Stomach smooth muscle (tissue), 2 donors: ENCODE results near the gene ZBTB7C.

Source experiments
- H3K27ac ChIP-seq: one replicate; pipeline ENCODE4 v1.7.0; 2013; ENCODE audit warnings: mild to moderate bottlenecking, low read length, inconsistent platforms
- H3K27me3 ChIP-seq, 2 donors: one replicate each; pipeline ENCODE4 v1.7.0; 2013; ENCODE audit warnings: low read length in 2 of 2; ENCODE audit not compliant: insufficient read depth in 2 of 2, control insufficient read depth in 1 of 2
- H3K36me3 ChIP-seq, 2 donors: one replicate each; pipeline ENCODE4 v1.7.0; 2013; ENCODE audit warnings: low read length in 2 of 2; ENCODE audit not compliant: control insufficient read depth in 2 of 2, insufficient read depth in 2 of 2
- H3K4me1 ChIP-seq: one replicate; pipeline ENCODE4 v1.7.0; 2013; ENCODE audit warnings: low read length; ENCODE audit not compliant: control insufficient read depth, insufficient read depth
- H3K4me3 ChIP-seq, 2 donors: one replicate each; pipeline ENCODE4 v1.7.0; 2013; ENCODE audit warnings: low read length in 2 of 2
- H3K9ac ChIP-seq, 2 donors: one replicate each; pipeline ENCODE4 v1.7.0; 2013; ENCODE audit warnings: low read length in 2 of 2, mild to moderate bottlenecking in 1 of 2
- H3K9me3 ChIP-seq, 2 donors: one replicate each; pipeline ENCODE4 v1.7.0; 2013; ENCODE audit warnings: low read length in 2 of 2; ENCODE audit not compliant: control insufficient read depth in 2 of 2
- donor health status: healthy.
- donor health status: Pancreatic carcinoma.

The ZBTB7C gene

DNA sequence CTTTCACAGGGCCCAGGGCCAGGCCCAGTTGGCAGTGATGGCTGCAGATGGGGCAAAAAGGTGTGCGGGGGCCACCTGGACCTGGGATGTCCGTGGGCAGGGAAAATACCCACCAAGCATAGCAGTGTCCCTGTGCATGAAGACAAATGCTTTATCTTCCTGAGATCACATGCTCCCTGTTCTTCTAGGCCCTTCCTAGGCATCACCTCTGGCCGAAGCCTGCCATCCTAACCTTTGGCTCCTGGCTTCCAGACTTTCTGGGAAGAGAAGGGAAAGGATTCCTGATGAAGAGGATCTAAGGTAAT lies 373.7 kb downstream of the ZBTB7C start:
- H3K4me1 ChIP-seq = no peaks in the 10 kb centered on the region
- H3K9me3 ChIP-seq = no peaks in the 10 kb centered on the region
- H3K4me3 ChIP-seq = no peak overlapping the region
- H3K36me3 ChIP-seq = no peaks in the 10 kb centered on the region
- H3K27ac ChIP-seq = no peak overlapping the region
- H3K9ac ChIP-seq = no peak overlapping the region
- no peaks in the 10 kb centered on the region for H3K27me3 ChIP-seq

GRCh38 chr18:48034651-48035555 lies 374.3 kb downstream of the ZBTB7C start:
- no peak overlapping the region for H3K4me3 ChIP-seq
- H3K4me1 ChIP-seq = no peaks in the 10 kb centered on the region
- no peaks in the 10 kb centered on the region for H3K9me3 ChIP-seq
- no peaks in the 10 kb centered on the region for H3K36me3 ChIP-seq
- H3K9ac ChIP-seq = no peak overlapping the region
- no peak overlapping the region for H3K27ac ChIP-seq
- H3K27me3 ChIP-seq = no peaks in the 10 kb centered on the region

DNA sequence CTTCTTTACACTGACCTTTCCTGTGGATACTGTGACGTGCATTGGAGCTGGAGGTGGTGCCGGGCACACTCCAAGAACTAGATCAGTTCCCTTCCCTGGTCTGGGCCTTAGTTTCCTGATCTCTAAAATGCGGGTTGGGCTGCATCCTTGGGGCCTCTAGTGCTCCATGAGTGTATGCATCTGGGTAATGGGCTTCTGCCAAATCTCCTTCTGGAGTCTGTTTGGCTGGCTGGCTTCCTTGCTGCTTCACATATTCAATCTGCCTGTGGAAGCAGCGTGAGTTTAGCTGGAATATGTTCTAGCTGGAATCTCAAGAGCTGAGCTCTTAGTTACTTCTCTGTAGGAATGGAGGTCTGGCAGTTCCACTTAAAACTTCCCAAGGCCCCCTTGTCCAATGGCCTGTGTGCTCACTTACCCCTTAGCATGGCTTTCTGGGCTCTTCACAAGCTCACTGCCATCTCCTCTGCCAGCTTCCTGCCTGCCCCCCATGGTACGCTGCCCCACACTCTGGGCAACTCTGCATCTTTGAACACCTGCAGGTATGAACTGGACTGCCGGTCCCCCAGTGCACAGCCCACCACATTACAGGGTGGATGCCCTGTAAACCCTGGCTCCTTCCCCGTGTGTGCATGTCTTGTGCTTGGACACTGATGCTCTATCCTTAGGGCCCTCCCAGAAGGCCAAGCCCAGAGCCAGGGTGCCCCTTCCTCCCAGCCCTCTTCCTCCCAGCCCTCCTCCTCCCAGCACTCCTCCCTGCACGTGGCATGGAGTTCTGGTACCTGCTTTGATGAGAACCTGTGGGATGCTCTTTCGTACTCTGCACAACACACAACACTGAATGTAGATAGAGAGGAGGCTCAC lies 375.2 kb downstream of the ZBTB7C start:
- H3K27ac ChIP-seq = no peak overlapping the region
- no peaks in the 10 kb centered on the region for H3K9me3 ChIP-seq
- no peaks in the 10 kb centered on the region for H3K36me3 ChIP-seq
- no peak overlapping the region for H3K4me3 ChIP-seq
- H3K9ac ChIP-seq = no peak overlapping the region
- no peaks in the 10 kb centered on the region for H3K4me1 ChIP-seq
- no peaks in the 10 kb centered on the region for H3K27me3 ChIP-seq

- Histone ChIP-seq H3K27me3 (no peaks in the 10 kb centered on the region), H3K27ac (no peak overlapping the region), H3K9ac (no peak overlapping the region), H3K4me3 (no peak overlapping the region), H3K4me1 (no peaks in the 10 kb centered on the region), H3K36me3 (no peaks in the 10 kb centered on the region), H3K9me3 (no peaks in the 10 kb centered on the region)
Measured at GRCh38 chr18:48032876-48033789, 376.1 kb downstream of the ZBTB7C start.

- Histone ChIP-seq H3K4me3 (no peak overlapping the region), H3K9ac (no peak overlapping the region), H3K36me3 (no peaks in the 10 kb centered on the region), H3K9me3 (no peaks in the 10 kb centered on the region), H3K4me1 (peaks cover 5% of the 10 kb centered on the region), H3K27me3 (no peaks in the 10 kb centered on the region), H3K27ac (no peak overlapping the region)
Measured at GRCh38 chr18:48031641-48032040, 377.5 kb downstream of the ZBTB7C start.

GRCh38 chr18:48030616-48031480 lies 378.3 kb downstream of the ZBTB7C start:
- Histone ChIP-seq H3K9ac (no peak overlapping the region), H3K9me3 (no peaks in the 10 kb centered on the region), H3K36me3 (no peaks in the 10 kb centered on the region), H3K27me3 (no peaks in the 10 kb centered on the region), H3K4me3 (no peak overlapping the region), H3K27ac (no peak overlapping the region), H3K4me1 (peaks cover 5% of the 10 kb centered on the region)

DNA sequence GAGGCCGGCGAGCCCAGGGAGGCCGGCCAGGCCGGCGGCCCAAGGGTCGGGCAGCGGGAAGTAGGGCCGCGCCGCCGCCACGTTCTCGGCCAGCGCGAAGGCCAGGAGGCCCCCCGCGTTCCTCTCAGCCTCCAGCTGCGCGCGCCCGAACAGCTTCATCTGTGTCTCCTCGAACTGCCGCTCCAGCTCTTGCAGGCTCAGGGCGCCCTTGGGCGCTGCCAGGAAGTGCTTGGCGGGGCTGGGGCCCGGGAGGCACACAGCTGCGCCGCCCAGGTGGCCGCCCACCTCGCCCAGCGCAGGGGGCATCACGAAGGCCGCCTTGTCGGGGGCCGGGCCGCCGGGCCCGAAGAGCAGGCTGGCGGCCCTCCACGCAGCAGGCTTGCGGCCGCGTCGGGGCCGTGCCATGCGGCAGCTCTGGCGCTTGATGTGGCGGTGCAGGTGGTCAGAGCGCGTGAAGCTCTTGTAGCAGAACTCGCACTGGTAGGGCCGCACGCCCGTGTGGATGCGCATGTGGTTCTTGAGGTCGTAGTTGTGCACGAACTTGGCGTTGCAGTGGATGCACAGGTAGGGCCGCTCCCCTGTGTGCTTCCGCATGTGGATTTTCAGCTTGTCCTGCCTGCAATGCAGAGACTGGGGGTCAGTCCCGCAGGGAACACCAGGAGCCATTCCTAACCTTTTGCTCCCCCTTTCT lies 379.7 kb downstream of the ZBTB7C start:
- Histone ChIP-seq H3K4me1 (peaks cover 5% of the 10 kb centered on the region), H3K4me3 (no peak overlapping the region), H3K27ac (no peak overlapping the region)

GRCh38 chr18:48028696-48029095 lies 380.5 kb downstream of the ZBTB7C start:
- H3K9me3 ChIP-seq = no peaks in the 10 kb centered on the region
- no peaks in the 10 kb centered on the region for H3K36me3 ChIP-seq
- H3K4me1 ChIP-seq = peaks cover 5% of the 10 kb centered on the region
- no peaks in the 10 kb centered on the region for H3K27me3 ChIP-seq
- no peak overlapping the region for H3K9ac ChIP-seq
- no peak overlapping the region for H3K27ac ChIP-seq
- H3K4me3 ChIP-seq = no peak overlapping the region

More for the DNA sequence above, 379.7 kb downstream of the ZBTB7C start:
- Histone ChIP-seq H3K9ac (no peak overlapping the region), H3K9me3 (no peaks in the 10 kb centered on the region), H3K36me3 (no peaks in the 10 kb centered on the region), H3K27me3 (no peaks in the 10 kb centered on the region)

GRCh38 chr18:48028081-48028480 lies 381.1 kb downstream of the ZBTB7C start:
- H3K4me1 ChIP-seq = peaks cover 5% of the 10 kb centered on the region
- no peak overlapping the region for H3K9ac ChIP-seq

More at GRCh38 chr18:48028081-48028480, 381.1 kb downstream of the ZBTB7C start:
- Histone ChIP-seq H3K36me3 (no peaks in the 10 kb centered on the region), H3K9me3 (no peaks in the 10 kb centered on the region), H3K4me3 (no peak overlapping the region), H3K27me3 (no peaks in the 10 kb centered on the region), H3K27ac (no peak overlapping the region)
